Large intestine (tissue), 3 donors: Measurements from ENCODE around the gene PAX9. TPM values are rescaled to one million over a fixed set of nuclear protein-coding genes. Genes with fewer than 3 reads are reported as not detected.

Experiments
- DNase-seq, 2 donors: peaks; one replicate each; pipeline versions ENCODE4 v3.0.0 to v3.0.0-alpha.2; 2013
- H3K27ac ChIP-seq: one replicate; pipeline ENCODE4 v1.5.1; 2013; ENCODE audit warnings: low read length
- H3K27me3 ChIP-seq: 2 replicates; pipeline ENCODE4 v1.6.1; 2013; ENCODE audit warnings: low read length; ENCODE audit not compliant: control insufficient read depth, insufficient read depth
- H3K36me3 ChIP-seq: 2 replicates; pipeline ENCODE4 v1.6.1; 2013; ENCODE audit warnings: low read length; ENCODE audit not compliant: control insufficient read depth, insufficient read depth
- H3K4me1 ChIP-seq: one replicate; pipeline ENCODE4 v1.6.1; 2013; ENCODE audit warnings: low read length; ENCODE audit not compliant: control insufficient read depth, insufficient read depth
- H3K4me3 ChIP-seq: one replicate; pipeline ENCODE4 v1.5.1; 2013; ENCODE audit warnings: low read length
- H3K9me3 ChIP-seq: one replicate; pipeline ENCODE4 v1.6.1; 2013; ENCODE audit warnings: mild to moderate bottlenecking, low read depth, low read length, moderate library complexity; ENCODE audit not compliant: control insufficient read depth
- WGBS: methylation state at CpG from one replicate; pipeline ENCODE4 v1.1.5; 2013; ENCODE audit warnings: low lambda C conversion rate; ENCODE audit not compliant: insufficient coverage; 5-methylcytosine and 5-hydroxymethylcytosine counted together
- polyA plus RNA-seq: library from polyadenylated mRNA; unstranded; fragments of 120-200 nt; gene quantifications from one replicate; pipeline ENCODE4 v1.2.1, GENCODE V29; 2013

Gene PAX9
- polyA plus RNA-seq, 1 donor = 0.06 TPM

DNA sequence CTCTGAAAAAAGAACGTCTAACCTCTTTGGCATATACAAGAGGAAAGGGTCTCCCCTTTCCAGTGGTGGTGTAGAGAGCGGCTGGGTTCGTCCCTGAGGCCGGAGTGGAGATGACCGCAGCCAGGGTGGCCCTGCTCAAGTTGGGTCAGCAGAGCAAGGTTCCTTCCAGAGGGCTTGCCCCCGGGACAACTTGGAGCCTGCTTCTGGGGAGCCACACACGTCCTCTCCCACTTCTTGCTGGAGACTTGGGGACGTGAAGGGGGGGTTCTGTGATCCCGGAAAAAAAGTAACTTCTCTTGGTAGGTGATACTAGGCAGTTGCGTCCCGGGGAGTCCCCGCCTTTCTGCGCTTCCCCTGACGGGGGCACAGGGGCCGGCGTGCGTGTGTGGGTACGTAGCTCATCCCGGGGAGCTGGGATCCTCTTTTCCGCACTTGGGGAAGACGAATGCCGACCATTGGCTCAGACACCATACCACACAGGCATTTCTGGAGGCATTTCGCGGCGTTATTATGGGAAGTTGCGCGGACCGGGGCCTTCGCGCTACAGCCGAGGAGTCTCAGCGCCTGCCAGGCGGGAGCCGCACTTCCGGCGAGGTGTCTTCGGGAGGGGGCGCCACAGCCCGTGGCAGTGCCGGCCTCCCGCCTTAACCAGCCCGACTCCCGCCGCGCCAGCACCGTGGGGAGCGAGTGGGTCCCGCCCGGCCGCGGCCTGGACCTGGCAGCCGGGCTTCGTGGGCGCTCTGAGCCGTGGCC is 14.8 kb upstream of the PAX9 start:
- no peaks in the 10 kb centered on the region for H3K36me3 ChIP-seq
- H3K4me3 ChIP-seq = no peak overlapping the region
- no peak overlapping the region for H3K27ac ChIP-seq
- no peak for DNase-seq
- H3K27me3 ChIP-seq = peaks cover 69% of the 10 kb centered on the region
- peaks cover 7% of the 10 kb centered on the region for H3K9me3 ChIP-seq
- H3K4me1 ChIP-seq = no peaks in the 10 kb centered on the region
- WGBS = no CpG with 5 or more reads among the region's 55 CpGs

DNA sequence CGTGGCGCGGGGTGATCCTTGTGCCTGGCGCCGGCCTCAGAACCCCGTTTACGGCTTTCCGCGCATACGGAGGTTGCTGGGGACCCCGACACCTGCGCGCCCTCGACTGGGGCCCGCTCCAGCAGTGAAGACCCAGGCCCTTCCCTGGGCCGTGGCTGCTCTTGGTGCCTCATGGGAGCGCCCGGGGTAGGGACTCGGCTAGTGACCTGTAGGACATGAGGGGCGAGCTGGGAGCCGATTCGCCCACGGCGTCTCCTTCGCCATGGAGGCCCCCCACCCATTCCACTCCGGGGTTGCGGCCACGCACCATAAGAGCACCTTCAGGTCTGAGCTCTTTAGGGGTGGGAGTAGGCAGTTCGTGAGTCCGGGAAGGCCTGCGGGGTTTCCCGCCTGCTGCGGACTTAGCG is 14.2 kb upstream of the PAX9 start:
- DNase-seq = no peak
- peaks cover 72% of the 10 kb centered on the region for H3K27me3 ChIP-seq
- no peaks in the 10 kb centered on the region for H3K36me3 ChIP-seq
- no peaks in the 10 kb centered on the region for H3K4me1 ChIP-seq
- no CpG with 5 or more reads among the region's 34 CpGs for WGBS
- no peak overlapping the region for H3K27ac ChIP-seq
- H3K4me3 ChIP-seq = no peak overlapping the region
- peaks cover 7% of the 10 kb centered on the region for H3K9me3 ChIP-seq

GRCh38 chr14:36647824-36648753 is 13.6 kb upstream of the PAX9 start:
- DNase-seq = no peak
- Histone ChIP-seq H3K4me1 (no peaks in the 10 kb centered on the region), H3K4me3 (no peak overlapping the region), H3K27ac (no peak overlapping the region), H3K36me3 (no peaks in the 10 kb centered on the region), H3K27me3 (peaks cover 78% of the 10 kb centered on the region), H3K9me3 (peaks cover 7% of the 10 kb centered on the region)
- 0% methylated on average over 1 of the region's 62 CpGs for WGBS

DNA sequence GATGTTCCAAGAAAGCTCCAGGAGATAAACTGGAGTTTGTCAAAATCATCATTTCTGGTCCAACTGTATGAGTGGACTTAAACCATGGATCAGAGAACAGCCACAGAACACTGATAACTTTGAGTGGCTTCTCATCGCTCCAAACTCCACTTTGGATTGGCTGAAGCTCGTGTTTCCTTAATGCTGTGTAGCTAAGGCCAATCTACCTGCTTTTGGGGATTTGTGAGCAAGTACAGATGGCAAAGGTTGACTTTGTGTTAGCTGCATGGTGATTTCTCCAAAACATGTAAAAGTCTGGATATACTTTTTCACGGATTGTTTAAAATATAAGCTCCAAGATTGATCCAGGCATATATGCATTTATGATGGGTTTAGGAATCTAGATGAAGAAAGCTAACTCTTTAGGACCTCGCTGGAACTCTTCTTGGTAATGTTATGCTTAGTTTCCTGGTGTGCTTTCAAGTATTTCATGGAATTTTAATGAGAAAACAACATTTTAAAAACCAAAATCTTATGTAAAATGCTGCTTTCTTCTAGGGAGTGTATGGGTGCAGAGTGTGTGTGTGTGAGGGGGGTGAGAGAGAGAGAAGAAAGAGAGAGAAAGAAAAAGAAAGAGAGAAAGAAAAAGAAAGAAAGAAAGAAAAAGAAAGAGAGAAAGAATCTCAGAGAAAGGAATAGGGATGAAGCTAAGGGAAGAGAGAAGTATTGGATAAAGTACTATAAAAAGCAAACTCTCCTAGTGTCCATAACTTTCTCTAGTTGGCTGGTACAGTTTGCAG is 11.6 kb upstream of the PAX9 start:
- no peaks in the 10 kb centered on the region for H3K36me3 ChIP-seq
- H3K9me3 ChIP-seq = peaks cover 7% of the 10 kb centered on the region
- no peaks in the 10 kb centered on the region for H3K4me1 ChIP-seq
- WGBS = 0% methylated on average over 1 of the region's 4 CpGs
- H3K4me3 ChIP-seq = no peak overlapping the region
- H3K27me3 ChIP-seq = peaks cover 89% of the 10 kb centered on the region
- DNase-seq = no peak
- H3K27ac ChIP-seq = no peak overlapping the region

GRCh38 chr14:36652542-36653201 is 9.0 kb upstream of the PAX9 start:
- no peak for DNase-seq
- Histone ChIP-seq H3K4me3 (no peak overlapping the region), H3K27me3 (peaks cover 89% of the 10 kb centered on the region), H3K9me3 (peaks cover 5% of the 10 kb centered on the region), H3K4me1 (peaks cover 10% of the 10 kb centered on the region), H3K36me3 (no peaks in the 10 kb centered on the region), H3K27ac (no peak overlapping the region)

DNA sequence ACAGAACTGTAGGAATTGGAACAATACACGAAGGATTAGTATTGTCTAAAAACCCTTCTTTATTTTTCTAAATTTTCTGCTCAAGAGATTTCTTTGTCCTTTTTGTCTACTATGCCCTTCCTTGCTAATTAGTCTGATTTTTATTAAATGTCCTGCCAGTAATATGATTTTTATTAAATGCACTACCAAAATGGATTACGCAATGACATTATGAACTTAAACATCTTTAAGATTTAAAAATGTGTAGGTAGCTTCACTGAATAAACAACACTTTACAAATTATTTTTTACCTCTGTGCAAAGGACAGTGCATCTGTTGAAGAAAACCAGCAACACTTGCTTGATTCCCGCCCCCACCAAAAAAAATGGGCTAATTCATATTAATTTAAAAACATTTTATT is 8.2 kb upstream of the PAX9 start:
- DNase-seq = no peak
- Histone ChIP-seq H3K36me3 (no peaks in the 10 kb centered on the region), H3K9me3 (peaks cover 6% of the 10 kb centered on the region), H3K4me1 (peaks cover 10% of the 10 kb centered on the region), H3K4me3 (no peak overlapping the region), H3K27ac (no peak overlapping the region), H3K27me3 (peaks cover 89% of the 10 kb centered on the region)
- WGBS = 37% methylated on average over 2 of the region's 3 CpGs

DNA sequence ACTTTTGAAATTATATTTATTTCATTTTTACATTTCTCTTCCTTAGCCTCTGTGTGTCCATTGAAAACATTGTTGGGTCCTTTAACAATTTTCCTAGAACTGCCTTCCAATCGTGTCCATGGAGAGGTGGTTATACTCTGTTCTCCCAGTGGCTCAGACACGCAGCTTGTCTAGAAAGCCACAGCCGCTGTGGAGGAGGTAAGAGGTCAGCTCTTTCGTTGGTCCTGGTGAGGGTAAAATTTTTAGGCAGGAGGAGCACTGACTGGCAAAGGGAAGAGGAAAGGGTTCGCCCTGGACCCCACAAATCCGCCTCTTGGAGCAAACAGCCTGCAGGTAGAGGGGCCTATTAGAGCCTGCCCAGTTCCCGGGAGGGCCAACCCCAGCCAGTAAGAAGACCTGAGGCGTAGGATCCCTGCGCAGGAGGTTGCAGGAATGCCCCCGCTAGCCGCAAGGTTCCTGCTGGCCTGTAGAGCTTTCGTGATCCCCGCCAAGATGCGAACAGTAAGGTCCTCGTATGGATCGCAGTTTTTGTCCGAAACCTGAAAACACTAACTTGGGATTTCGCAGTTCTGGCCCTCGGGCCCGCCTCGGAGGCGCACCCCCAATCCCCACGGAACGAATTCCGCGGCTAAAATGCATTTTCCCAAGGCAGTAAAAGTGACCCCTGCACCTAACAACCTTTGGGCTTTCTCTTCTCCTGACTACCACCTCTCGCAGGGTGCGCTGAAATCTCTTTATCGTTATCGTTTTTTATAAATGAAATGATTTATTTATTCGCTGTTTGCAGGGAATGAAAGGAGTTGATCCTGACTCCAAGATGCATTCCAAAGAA is 7.5 kb upstream of the PAX9 start:
- Histone ChIP-seq H3K4me3 (no peak overlapping the region), H3K4me1 (peaks cover 13% of the 10 kb centered on the region), H3K27me3 (peaks cover 89% of the 10 kb centered on the region), H3K36me3 (no peaks in the 10 kb centered on the region), H3K27ac (no peak overlapping the region), H3K9me3 (peaks cover 9% of the 10 kb centered on the region)
- 0% methylated on average over 2 of the region's 31 CpGs for WGBS
- DNase-seq = no peak

DNA sequence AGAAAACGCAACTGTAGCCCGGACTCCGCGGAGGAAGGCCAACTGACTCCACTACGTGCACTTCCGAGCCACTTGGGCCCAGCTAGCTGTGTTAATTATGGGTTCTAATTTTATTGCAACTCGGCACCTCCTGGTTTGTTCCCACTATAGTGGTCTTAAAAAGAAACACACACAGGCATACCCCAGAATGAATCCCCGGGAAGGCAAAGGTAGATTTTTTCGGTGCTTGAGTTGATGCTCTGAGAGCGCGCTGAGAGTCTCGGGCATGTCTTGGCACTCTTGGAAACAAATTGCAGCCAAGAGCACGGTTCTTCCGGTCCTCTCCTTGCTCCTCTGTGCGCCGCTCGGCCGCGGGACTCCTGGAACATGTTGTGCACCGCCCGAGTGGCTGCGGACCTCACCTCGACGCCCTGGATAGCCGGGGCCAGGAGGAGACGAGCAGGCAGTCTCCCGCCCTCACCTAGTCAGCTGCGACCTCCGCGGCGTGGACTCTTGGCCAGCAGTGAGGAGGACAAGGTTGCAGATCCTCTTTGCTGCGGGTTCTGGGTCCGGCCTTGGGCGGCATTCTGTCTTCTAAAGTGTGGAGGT is 6.8 kb upstream of the PAX9 start:
- H3K4me1 ChIP-seq = peaks cover 13% of the 10 kb centered on the region
- DNase-seq = no peak
- H3K9me3 ChIP-seq = peaks cover 13% of the 10 kb centered on the region
- WGBS = no CpG with 5 or more reads among the region's 34 CpGs
- H3K4me3 ChIP-seq = no peak overlapping the region
- peaks cover 89% of the 10 kb centered on the region for H3K27me3 ChIP-seq
- H3K27ac ChIP-seq = no peak overlapping the region
- H3K36me3 ChIP-seq = no peaks in the 10 kb centered on the region

- Histone ChIP-seq H3K36me3 (no peaks in the 10 kb centered on the region), H3K9me3 (peaks cover 13% of the 10 kb centered on the region), H3K4me1 (peaks cover 13% of the 10 kb centered on the region), H3K4me3 (no peak overlapping the region), H3K27me3 (peaks cover 89% of the 10 kb centered on the region), H3K27ac (no peak overlapping the region)
- no CpG with 5 or more reads among the region's 11 CpGs for WGBS
- DNase-seq = no peak
Measured at GRCh38 chr14:36655571-36655962, 6.1 kb upstream of the PAX9 start.
